ENCODE data around the gene PARVA. TPM values are rescaled to one million over a fixed set of nuclear protein-coding genes. Genes with fewer than 3 reads are reported as not detected.

PARVA gene
- total and polyA plus RNA-seq, 9 of the 15 experiments (the other 6 are each of a cell fraction or from before 2014, with no cell fraction given), result 0.11 TPM; not detected in 8

DNA sequence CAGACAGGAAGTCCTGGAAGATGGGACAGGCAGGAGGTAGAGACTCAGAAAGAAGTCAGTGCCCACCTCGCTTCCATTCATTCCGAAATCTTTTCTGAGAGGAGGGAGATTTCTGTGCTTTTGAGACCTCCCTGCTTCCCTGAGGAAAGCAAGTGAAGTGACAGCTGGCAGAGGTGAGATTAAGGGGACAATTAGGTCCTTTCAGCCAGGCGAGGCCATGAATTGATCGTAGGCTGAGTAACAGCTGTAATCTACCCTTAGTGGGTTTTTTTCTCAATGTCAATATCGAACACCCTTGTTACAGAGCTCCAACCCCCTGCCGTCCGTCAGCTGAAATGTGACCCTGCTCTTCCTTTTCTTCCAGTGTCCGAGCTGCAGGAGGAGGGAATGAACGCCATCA, 96.0 kb downstream of the PARVA start (continued):
- TF ChIP-seq TBL1XR1 (IDR thresholded peaks at IDR 0.05; ENCODE audit: low read length in 2 of 2) (no peak), FOXK1 (CRISPR knock-in tag; IDR thresholded peaks at IDR 0.05; ENCODE audit: borderline replicate concordance) (no peak)

DNA sequence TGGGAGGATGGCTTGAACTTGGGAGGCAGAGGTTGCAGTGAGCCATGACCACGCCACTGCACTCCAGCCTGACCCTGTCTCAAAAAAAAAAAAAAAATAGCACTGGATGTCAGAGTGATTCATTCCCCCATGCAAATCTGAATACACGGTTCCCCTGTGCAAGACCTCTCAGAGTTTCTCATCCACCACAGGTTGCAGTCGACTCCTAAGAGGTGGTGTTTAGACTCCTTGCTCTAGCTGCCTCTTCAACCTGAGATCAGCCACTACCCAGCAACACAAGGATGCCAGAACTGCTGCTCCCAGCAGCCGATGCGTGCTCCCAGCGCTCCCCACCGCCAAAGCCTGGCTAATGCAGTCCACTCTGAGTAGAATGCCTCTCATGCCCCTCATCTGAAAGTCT, 97.5 kb downstream of the PARVA start:
- DNase-seq (ENCODE audit: extremely low read depth in 1 of 4, low spot score in 3 of 4) (peak in 1 of 4 experiments; percentile 8), FAIRE-seq (no peak), ATAC-seq (no peak)
- in situ Hi-C loops (cut with MboI), result no loop called here
- ChIA-PET POLR2A (interaction anchor here (1.5 kb wide), 1 partner anchor 9 kb away, joined by 4 read pairs; no protein-coding TSS in a partner anchor), CTCF (ENCODE audit: low intra/inter-chr PET ratio) (no interaction called here)
- no peaks in the 10 kb centered on the region for H3K36me3 ChIP-seq (ENCODE audit: control insufficient read depth, insufficient read depth, low read length)
- H3K4me3 ChIP-seq, result no peak overlapping the region
- H3K9me3 ChIP-seq (replicated peaks; ENCODE audit: control insufficient read depth, insufficient read depth, low read depth, low read length), result no peaks in the 10 kb centered on the region
- H3K27ac ChIP-seq (ENCODE audit: extremely low read depth, low read depth, low read length), result no peak overlapping the region
- 0% methylated on average over 7 of the region's 7 CpGs for WGBS (ENCODE audit: insufficient coverage, low coverage, missing lambda C conversion rate)
- H3K4me2 ChIP-seq (ENCODE audit: insufficient read depth, low read length), result no peak overlapping the region
- H3K9me1 ChIP-seq (ENCODE audit: control insufficient read depth, insufficient read depth, low read length), result no peaks in the 10 kb centered on the region
- H2AFZ ChIP-seq (ENCODE audit: low read depth, low read length), result no peak overlapping the region
- H4K20me1 ChIP-seq (replicated peaks; ENCODE audit: control insufficient read depth, insufficient read depth, low read length), result no peaks in the 10 kb centered on the region
- no peak overlapping the region for H3K9ac ChIP-seq (ENCODE audit: insufficient read depth in 1 of 2, low read depth in 2 of 2, low read length in 2 of 2)
- no peaks in the 10 kb centered on the region for H3K79me2 ChIP-seq (ENCODE audit: control insufficient read depth, insufficient read depth, low read length)
- peaks cover 37 to 41% of the 10 kb centered on the region in 2 experiments for H3K27me3 ChIP-seq (ENCODE audit: control insufficient read depth in 2 of 2, insufficient read depth in 2 of 2, low read length in 2 of 2)
- H3K4me1 ChIP-seq (replicated peaks in 1 of 2; ENCODE audit: control insufficient read depth in 2 of 2, insufficient read depth in 2 of 2, low read length in 2 of 2), result no peaks in the 10 kb centered on the region
- BruUV-seq (replicated peaks), result no TSS peak
- intact Hi-C loops (cut with micrococcal nuclease), result loop anchor here (10.0 kb wide), 1 partner anchor 140 kb away; no protein-coding TSS in a partner anchor
- TF ChIP-seq MCM5 (IDR thresholded peaks at IDR 0.05; ENCODE audit: low read depth) (no peak), ERF (CRISPR knock-in tag; IDR thresholded peaks at IDR 0.05) (no peak), POLR3G (IDR thresholded peaks at IDR 0.05; ENCODE audit: extremely low read depth, insufficient read length, insufficient replicate concordance) (no peak), ZNF444 (CRISPR knock-in tag; IDR thresholded peaks at IDR 0.05) (no peak), ZNF583 (CRISPR knock-in tag; IDR thresholded peaks at IDR 0.05) (no peak), ZNF134 (CRISPR knock-in tag; conservative IDR thresholded peaks at IDR 0.05) (no peak), ZNF282 (CRISPR knock-in tag; IDR thresholded peaks at IDR 0.05) (no peak), ZNF830 (CRISPR knock-in tag; IDR thresholded peaks at IDR 0.05) (no peak), ARID2 (IDR thresholded peaks at IDR 0.05) (no peak), NEUROD1 (IDR thresholded peaks at IDR 0.05; ENCODE audit: borderline replicate concordance, low read depth, low read length, partially characterized antibody) (no peak), ILF3 (IDR thresholded peaks at IDR 0.05; ENCODE audit: borderline replicate concordance) (no peak), NFYB (IDR thresholded peaks at IDR 0.05; ENCODE audit: extremely low read depth, insufficient read length) (no peak), PRPF4 (IDR thresholded peaks at IDR 0.05; ENCODE audit: insufficient read depth, low read depth, low read length, poor library complexity, severe bottlenecking) (no peak)
- TF ChIP-seq, protein P1, sequence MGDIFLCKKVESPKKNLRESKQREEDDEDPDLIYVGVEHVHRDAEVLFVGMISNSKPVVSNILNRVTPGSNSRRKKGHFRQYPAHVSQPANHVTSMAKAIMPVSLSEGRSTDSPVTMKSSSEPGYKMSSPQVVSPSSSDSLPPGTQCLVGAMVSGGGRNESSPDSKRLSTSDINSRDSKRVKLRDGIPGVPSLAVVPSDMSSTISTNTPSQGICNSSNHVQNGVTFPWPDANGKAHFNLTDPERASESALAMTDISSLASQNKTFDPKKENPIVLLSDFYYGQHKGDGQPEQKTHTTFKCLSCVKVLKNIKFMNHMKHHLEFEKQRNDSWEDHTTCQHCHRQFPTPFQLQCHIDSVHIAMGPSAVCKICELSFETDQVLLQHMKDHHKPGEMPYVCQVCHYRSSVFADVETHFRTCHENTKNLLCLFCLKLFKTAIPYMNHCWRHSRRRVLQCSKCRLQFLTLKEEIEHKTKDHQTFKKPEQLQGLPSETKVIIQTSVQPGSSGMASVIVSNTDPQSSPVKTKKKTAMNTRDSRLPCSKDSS (IDR thresholded peaks at IDR 0.05; ENCODE audit: low read depth, partially characterized antibody), result no peak
- TF ChIP-seq, protein P2, sequence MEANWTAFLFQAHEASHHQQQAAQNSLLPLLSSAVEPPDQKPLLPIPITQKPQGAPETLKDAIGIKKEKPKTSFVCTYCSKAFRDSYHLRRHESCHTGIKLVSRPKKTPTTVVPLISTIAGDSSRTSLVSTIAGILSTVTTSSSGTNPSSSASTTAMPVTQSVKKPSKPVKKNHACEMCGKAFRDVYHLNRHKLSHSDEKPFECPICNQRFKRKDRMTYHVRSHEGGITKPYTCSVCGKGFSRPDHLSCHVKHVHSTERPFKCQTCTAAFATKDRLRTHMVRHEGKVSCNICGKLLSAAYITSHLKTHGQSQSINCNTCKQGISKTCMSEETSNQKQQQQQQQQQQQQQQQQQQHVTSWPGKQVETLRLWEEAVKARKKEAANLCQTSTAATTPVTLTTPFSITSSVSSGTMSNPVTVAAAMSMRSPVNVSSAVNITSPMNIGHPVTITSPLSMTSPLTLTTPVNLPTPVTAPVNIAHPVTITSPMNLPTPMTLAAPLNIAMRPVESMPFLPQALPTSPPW (CRISPR knock-in tag; IDR thresholded peaks at IDR 0.05), result no peak
- TF ChIP-seq, protein P3, sequence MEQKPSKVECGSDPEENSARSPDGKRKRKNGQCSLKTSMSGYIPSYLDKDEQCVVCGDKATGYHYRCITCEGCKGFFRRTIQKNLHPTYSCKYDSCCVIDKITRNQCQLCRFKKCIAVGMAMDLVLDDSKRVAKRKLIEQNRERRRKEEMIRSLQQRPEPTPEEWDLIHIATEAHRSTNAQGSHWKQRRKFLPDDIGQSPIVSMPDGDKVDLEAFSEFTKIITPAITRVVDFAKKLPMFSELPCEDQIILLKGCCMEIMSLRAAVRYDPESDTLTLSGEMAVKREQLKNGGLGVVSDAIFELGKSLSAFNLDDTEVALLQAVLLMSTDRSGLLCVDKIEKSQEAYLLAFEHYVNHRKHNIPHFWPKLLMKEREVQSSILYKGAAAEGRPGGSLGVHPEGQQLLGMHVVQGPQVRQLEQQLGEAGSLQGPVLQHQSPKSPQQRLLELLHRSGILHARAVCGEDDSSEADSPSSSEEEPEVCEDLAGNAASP (IDR thresholded peaks at IDR 0.05), result no peak

Measured in K562 (cell line).